Endodermal cell (in vitro differentiated cells): Measurements from ENCODE around the gene MFN2. TPM values are rescaled to one million over a fixed set of nuclear protein-coding genes. Genes with fewer than 3 reads are reported as not detected.
A peak's percentile ranks its signal among the peaks of the same experiment; 100 is the strongest.

Source experiments
- DNase-seq: peaks from one replicate; pipeline ENCODE4 v3.0.0-alpha.2; 2017
- H3K27ac ChIP-seq: 2 replicates; pipeline ENCODE4 v1.5.1; 2013; ENCODE audit warnings: mild to moderate bottlenecking, low read depth, low read length, moderate library complexity
- H3K27me3 ChIP-seq: 2 replicates; pipeline ENCODE4 v1.6.1; 2013; ENCODE audit warnings: mild to moderate bottlenecking, low read length, moderate library complexity; ENCODE audit not compliant: insufficient read depth, control insufficient read depth, poor library complexity, severe bottlenecking
- H3K36me3 ChIP-seq: 2 replicates; pipeline ENCODE4 v1.7.0; 2013; ENCODE audit warnings: mild to moderate bottlenecking, low read length, moderate library complexity; ENCODE audit not compliant: control insufficient read depth, insufficient read depth
- H3K4me1 ChIP-seq: one replicate; pipeline ENCODE4 v1.7.0; 2013; ENCODE audit warnings: low read length; ENCODE audit not compliant: control insufficient read depth, insufficient read depth
- H3K4me3 ChIP-seq: 2 replicates; pipeline ENCODE4 v1.5.1; 2013; ENCODE audit warnings: mild to moderate bottlenecking, low read length, moderate library complexity
- H3K9ac ChIP-seq: 2 replicates; pipeline ENCODE4 v1.6.1; 2013; ENCODE audit warnings: mild to moderate bottlenecking, low read length, moderate library complexity; ENCODE audit not compliant: poor library complexity, severe bottlenecking; ENCODE audit errors: extremely low read depth
- H3K9me3 ChIP-seq: 2 replicates; pipeline ENCODE4 v1.6.1; 2013; ENCODE audit warnings: mild to moderate bottlenecking, low read length, moderate library complexity; ENCODE audit not compliant: control insufficient read depth
- H3K27ac Mint-ChIP-seq: 2 replicates; pipeline ENCODE4 v1.8.0; 2020; ENCODE audit warnings: mixed read lengths
- H3K27me3 Mint-ChIP-seq: 2 replicates; pipeline ENCODE4 v1.8.0; 2021; ENCODE audit warnings: mild to moderate bottlenecking, mixed read lengths; ENCODE audit not compliant: insufficient read depth
- H3K36me3 Mint-ChIP-seq: 2 replicates; pipeline ENCODE4 v1.8.0; 2020; ENCODE audit warnings: low read depth, mixed read lengths
- H3K4me1 Mint-ChIP-seq: 2 replicates; pipeline ENCODE4 v1.8.0; 2020; ENCODE audit warnings: mixed read lengths
- H3K4me3 Mint-ChIP-seq: 2 replicates; pipeline ENCODE4 v1.8.0; 2020; ENCODE audit warnings: mild to moderate bottlenecking, moderate library complexity, mixed read lengths
- H3K9me3 Mint-ChIP-seq: 2 replicates; pipeline ENCODE4 v1.8.0; 2020; ENCODE audit warnings: mild to moderate bottlenecking, mixed read lengths
- WGBS, 2 experiments: methylation state at CpG; one replicate each; pipeline versions ENCODE4 v1.1.5 to v1.1.7; 2013; ENCODE audit warnings: missing lambda C conversion rate in 2 of 2, mixed read lengths in 1 of 2; ENCODE audit not compliant: insufficient coverage in 1 of 2, insufficient read length in 1 of 2; 5-methylcytosine and 5-hydroxymethylcytosine counted together
- total RNA-seq, 2 donors: library from RNA; stranded (reverse); fragmentation: NEBNext Ultra II Directional in 1 of 2; extraction: Animal tissue kit (Norgen Biotek cat#: 25700) in 1 of 2; gene quantifications; 2 replicates in 1 of 2; 3 replicates in 1 of 2; pipeline ENCODE4 v1.2.1, GENCODE V29; 2021
- TF ChIP-seq, protein P1 (sequence below): fragments of 200-600 bp; sonication (generic); conservative IDR thresholded peaks from 2 replicates; pipeline ENCODE4 v1.5.0; 2021; ENCODE audit warnings: antibody characterized with exemption, mild to moderate bottlenecking

MFN2 gene
- total RNA-seq, 2 donors from 2014 or later = 41.7 to 56.3 TPM

DNA sequence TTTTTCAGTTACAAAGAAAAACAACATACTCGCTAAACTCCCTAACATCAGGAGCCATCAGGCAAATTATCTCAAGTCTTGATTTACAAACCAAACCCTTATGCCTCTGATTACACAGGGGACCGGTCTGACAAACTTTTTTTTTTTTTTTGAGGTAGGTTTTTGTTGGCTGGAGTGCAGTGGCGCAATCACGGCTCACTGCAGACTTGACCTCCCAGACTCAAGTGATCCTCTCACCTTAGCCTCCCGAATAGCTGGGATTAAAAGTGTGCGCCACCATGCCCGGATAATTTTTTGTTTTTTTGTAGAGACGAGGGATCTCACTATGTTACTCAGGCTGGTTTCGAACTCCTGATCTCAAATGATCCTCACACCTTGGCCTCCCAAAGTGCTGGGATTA is 35.3 kb downstream of the MFN2 start:
- WGBS, 2 experiments = 91 to 94% methylated on average over 8 to 9 of the region's 9 CpGs
- Mint-ChIP-seq H3K4me3 (no peak overlapping the region), H3K27ac (peak overlapping the region; percentile 56), H3K27me3 (no peaks in the 10 kb centered on the region), H3K9me3 (no peaks in the 10 kb centered on the region), H3K36me3 (peaks cover 34% of the 10 kb centered on the region), H3K4me1 (no peaks in the 10 kb centered on the region)
- Histone ChIP-seq H3K4me1 (no peaks in the 10 kb centered on the region), H3K27me3 (no peaks in the 10 kb centered on the region), H3K9ac (no peak overlapping the region), H3K27ac (no peak overlapping the region), H3K36me3 (peaks cover 22% of the 10 kb centered on the region), H3K9me3 (no peaks in the 10 kb centered on the region), H3K4me3 (no peak overlapping the region)
- no peak for DNase-seq
- TF ChIP-seq, protein P1, sequence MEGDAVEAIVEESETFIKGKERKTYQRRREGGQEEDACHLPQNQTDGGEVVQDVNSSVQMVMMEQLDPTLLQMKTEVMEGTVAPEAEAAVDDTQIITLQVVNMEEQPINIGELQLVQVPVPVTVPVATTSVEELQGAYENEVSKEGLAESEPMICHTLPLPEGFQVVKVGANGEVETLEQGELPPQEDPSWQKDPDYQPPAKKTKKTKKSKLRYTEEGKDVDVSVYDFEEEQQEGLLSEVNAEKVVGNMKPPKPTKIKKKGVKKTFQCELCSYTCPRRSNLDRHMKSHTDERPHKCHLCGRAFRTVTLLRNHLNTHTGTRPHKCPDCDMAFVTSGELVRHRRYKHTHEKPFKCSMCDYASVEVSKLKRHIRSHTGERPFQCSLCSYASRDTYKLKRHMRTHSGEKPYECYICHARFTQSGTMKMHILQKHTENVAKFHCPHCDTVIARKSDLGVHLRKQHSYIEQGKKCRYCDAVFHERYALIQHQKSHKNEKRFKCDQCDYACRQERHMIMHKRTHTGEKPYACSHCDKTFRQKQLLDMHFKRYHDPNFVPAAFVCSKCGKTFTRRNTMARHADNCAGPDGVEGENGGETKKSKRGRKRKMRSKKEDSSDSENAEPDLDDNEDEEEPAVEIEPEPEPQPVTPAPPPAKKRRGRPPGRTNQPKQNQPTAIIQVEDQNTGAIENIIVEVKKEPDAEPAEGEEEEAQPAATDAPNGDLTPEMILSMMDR = no peak

DNA sequence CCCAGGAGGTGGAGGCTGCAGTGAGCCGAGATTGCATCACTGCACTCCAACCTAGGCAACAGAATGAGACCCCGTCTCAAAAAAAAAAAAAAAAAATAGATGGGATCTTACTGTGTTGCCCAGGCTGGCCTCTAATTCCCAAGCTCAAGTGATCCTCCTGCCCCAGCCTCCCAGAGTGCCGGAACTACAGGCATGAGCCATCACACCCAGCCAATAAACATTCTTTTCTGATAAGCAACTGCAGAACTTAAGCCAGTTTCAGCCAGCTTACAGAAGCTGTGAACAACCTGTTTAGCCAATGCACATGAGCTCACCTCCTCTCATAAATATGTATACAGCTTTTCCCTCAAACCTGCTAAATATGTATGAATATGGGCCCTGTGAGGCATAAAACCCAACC is 35.9 kb downstream of the MFN2 start:
- TF ChIP-seq, protein P1 = no peak

DNA sequence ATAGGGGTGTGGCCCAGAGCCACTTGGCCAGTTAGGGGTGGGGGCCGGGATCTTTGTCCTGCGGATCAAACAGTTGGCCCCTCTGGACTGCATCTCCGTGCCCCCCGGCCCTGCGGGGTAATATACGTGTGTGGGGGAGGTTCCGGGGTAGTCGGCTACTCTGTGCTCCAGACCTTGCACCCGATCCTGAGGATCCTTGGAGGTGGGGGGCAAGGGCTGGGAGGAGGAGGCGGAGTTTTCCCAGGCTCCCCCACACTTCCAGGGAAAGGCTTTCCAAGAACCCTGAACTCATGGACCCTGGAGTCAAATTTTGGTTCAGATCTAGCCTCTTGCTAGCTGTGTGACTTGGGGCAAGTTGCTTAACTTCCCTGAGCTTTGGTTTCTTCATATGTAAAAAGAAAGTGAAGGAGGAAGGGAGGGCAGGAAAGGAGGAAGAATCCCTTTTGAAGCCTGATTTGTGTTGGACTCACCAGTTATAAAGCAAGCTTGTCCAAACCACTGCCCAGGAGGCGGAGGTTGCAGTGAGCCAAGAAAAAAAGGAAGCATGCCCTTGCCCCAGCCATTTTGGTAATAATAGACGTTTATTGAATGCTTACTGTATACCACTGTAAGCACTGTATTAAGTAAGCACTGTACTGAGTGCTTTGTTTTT is 39.7 kb downstream of the MFN2 start:
- peaks cover 33% of the 10 kb centered on the region for H3K36me3 ChIP-seq
- no peaks in the 10 kb centered on the region for H3K9me3 ChIP-seq
- no peaks in the 10 kb centered on the region for H3K9me3 Mint-ChIP-seq
- H3K27me3 ChIP-seq = no peaks in the 10 kb centered on the region
- WGBS, 2 experiments = 21 to 43% methylated on average over 2 to 12 of the region's 12 CpGs
- peak overlapping the region; percentile 83 for H3K4me3 Mint-ChIP-seq
- H3K27ac Mint-ChIP-seq = peak overlapping the region; percentile 94
- TF ChIP-seq, protein P1 = no peak
- no peaks in the 10 kb centered on the region for H3K4me1 ChIP-seq
- DNase-seq = no peak
- H3K36me3 Mint-ChIP-seq = peaks cover 29% of the 10 kb centered on the region
- H3K4me1 Mint-ChIP-seq = no peaks in the 10 kb centered on the region
- peak overlapping the region; percentile 96 for H3K4me3 ChIP-seq
- peak overlapping the region; percentile 78 for H3K9ac ChIP-seq
- peak overlapping the region; percentile 85 for H3K27ac ChIP-seq
- no peaks in the 10 kb centered on the region for H3K27me3 Mint-ChIP-seq

More for the DNA sequence above, 35.9 kb downstream of the MFN2 start:
- H3K9ac ChIP-seq = no peak overlapping the region
- Mint-ChIP-seq H3K9me3 (no peaks in the 10 kb centered on the region), H3K27ac (no peak overlapping the region), H3K4me1 (no peaks in the 10 kb centered on the region), H3K4me3 (no peak overlapping the region), H3K36me3 (peaks cover 28% of the 10 kb centered on the region), H3K27me3 (no peaks in the 10 kb centered on the region)
- WGBS, 2 experiments = 75 to 96% methylated on average over 1 to 3 of the region's 3 CpGs
- no peaks in the 10 kb centered on the region for H3K9me3 ChIP-seq
- no peaks in the 10 kb centered on the region for H3K27me3 ChIP-seq
- no peaks in the 10 kb centered on the region for H3K4me1 ChIP-seq
- no peak for DNase-seq
- no peak overlapping the region for H3K27ac ChIP-seq
- no peak overlapping the region for H3K4me3 ChIP-seq
- peaks cover 21% of the 10 kb centered on the region for H3K36me3 ChIP-seq
